Measurements from ENCODE around the gene WDR90. TPM values are rescaled to one million over a fixed set of nuclear protein-coding genes. Genes with fewer than 3 reads are reported as not detected.

WDR90 gene
- 100 to 1,000 TPM in 1 of 2 donors, 10 to 100 TPM in 1; 49.7 to 130 TPM for total RNA-seq

GRCh38 chr16:648781-649589, at the start of gene WDR90:
WDR90 (plus strand) TSS chr16:649365; CDS start chr16:649417, 52 bp downstream.
- peak; percentile 93 to 96 for ATAC-seq
- H3K36me3 Mint-ChIP-seq, result no peaks in the 10 kb centered on the region

GRCh38 chr16:600781-601180, 48.4 kb upstream of the WDR90 start:
- Mint-ChIP-seq H3K27ac (no peak overlapping the region), H3K4me3 (no peak overlapping the region), H3K9me3 (no peaks in the 10 kb centered on the region), H3K36me3 (no peaks in the 10 kb centered on the region), H3K27me3 (no peaks in the 10 kb centered on the region), H3K4me1 (ENCODE audit: low read depth in 2 of 2) (peaks cover 9 to 19% of the 10 kb centered on the region in 2 donors)
- DNase-seq (ENCODE audit: low spot score) (no peak), ATAC-seq (no peak)

More at GRCh38 chr16:648781-649589, at the start of gene WDR90:
- Mint-ChIP-seq H3K9me3 (no peaks in the 10 kb centered on the region), H3K4me1 (ENCODE audit: low read depth in 2 of 2) (peaks cover 5% of the 10 kb centered on the region in 2 donors), H3K27me3 (no peaks in the 10 kb centered on the region), H3K27ac (peak within 1 kb of the TSS; percentile 28 to 61), H3K4me3 (peak within 1 kb of the TSS; percentile 67)
- peak; percentile 95 for DNase-seq (ENCODE audit: low spot score)

GRCh38 chr16:603933-604332, 45.2 kb upstream of the WDR90 start:
- no peaks in the 10 kb centered on the region for H3K9me3 Mint-ChIP-seq
- no peak for DNase-seq (ENCODE audit: low spot score)
- ATAC-seq, result no peak
- no peak overlapping the region for H3K27ac Mint-ChIP-seq
- H3K4me3 Mint-ChIP-seq, result no peak overlapping the region
- H3K36me3 Mint-ChIP-seq, result no peaks in the 10 kb centered on the region
- no peaks in the 10 kb centered on the region for H3K27me3 Mint-ChIP-seq
- peaks cover 9 to 12% of the 10 kb centered on the region in 2 donors for H3K4me1 Mint-ChIP-seq (ENCODE audit: low read depth in 2 of 2)

- ATAC-seq, result no peak
- H3K4me1 Mint-ChIP-seq (ENCODE audit: low read depth in 2 of 2), result peaks cover 13 to 17% of the 10 kb centered on the region in 2 donors
- DNase-seq (ENCODE audit: low spot score), result no peak
- H3K27ac Mint-ChIP-seq, result no peak overlapping the region
- no peaks in the 10 kb centered on the region for H3K27me3 Mint-ChIP-seq
- H3K36me3 Mint-ChIP-seq, result no peaks in the 10 kb centered on the region
- H3K4me3 Mint-ChIP-seq, result no peak overlapping the region
- H3K9me3 Mint-ChIP-seq, result no peaks in the 10 kb centered on the region
Observed at GRCh38 chr16:606656-607307, 42.4 kb upstream of the WDR90 start.

- Mint-ChIP-seq H3K36me3 (no peaks in the 10 kb centered on the region), H3K9me3 (no peaks in the 10 kb centered on the region), H3K4me3 (no peak overlapping the region), H3K27me3 (no peaks in the 10 kb centered on the region), H3K27ac (peak overlapping the region in 1 of 2 donors; percentile 69), H3K4me1 (ENCODE audit: low read depth in 2 of 2) (peaks cover 8 to 12% of the 10 kb centered on the region in 2 donors)
- ATAC-seq (no peak), DNase-seq (ENCODE audit: low spot score) (no peak)
Observed at GRCh38 chr16:608019-608418, 41.1 kb upstream of the WDR90 start.

GRCh38 chr16:609316-609715, 39.8 kb upstream of the WDR90 start:
- H3K4me1 Mint-ChIP-seq (ENCODE audit: low read depth in 2 of 2), result peaks cover 4 to 9% of the 10 kb centered on the region in 2 donors
- H3K36me3 Mint-ChIP-seq, result no peaks in the 10 kb centered on the region
- ATAC-seq (no peak), DNase-seq (ENCODE audit: low spot score) (no peak)
- no peaks in the 10 kb centered on the region for H3K27me3 Mint-ChIP-seq
- peak overlapping the region in 1 of 2 donors; percentile 60 for H3K27ac Mint-ChIP-seq
- H3K4me3 Mint-ChIP-seq, result no peak overlapping the region
- no peaks in the 10 kb centered on the region for H3K9me3 Mint-ChIP-seq

GRCh38 chr16:609984-610383, 39.2 kb upstream of the WDR90 start:
- Mint-ChIP-seq H3K27ac (no peak overlapping the region), H3K27me3 (no peaks in the 10 kb centered on the region), H3K36me3 (no peaks in the 10 kb centered on the region), H3K4me1 (ENCODE audit: low read depth in 2 of 2) (peaks cover 4 to 14% of the 10 kb centered on the region in 2 donors), H3K9me3 (no peaks in the 10 kb centered on the region), H3K4me3 (no peak overlapping the region)
- no peak for DNase-seq (ENCODE audit: low spot score)
- no peak for ATAC-seq

GRCh38 chr16:610513-611381, 38.4 kb upstream of the WDR90 start:
- ATAC-seq (peak; percentile 75 to 76), DNase-seq (ENCODE audit: low spot score) (no peak)
- Mint-ChIP-seq H3K27me3 (no peaks in the 10 kb centered on the region), H3K36me3 (no peaks in the 10 kb centered on the region), H3K4me1 (ENCODE audit: low read depth in 2 of 2) (peaks cover 4 to 10% of the 10 kb centered on the region in 2 donors), H3K9me3 (no peaks in the 10 kb centered on the region), H3K4me3 (no peak overlapping the region), H3K27ac (no peak overlapping the region)

GRCh38 chr16:615122-615521, 34.0 kb upstream of the WDR90 start:
- H3K27ac Mint-ChIP-seq, result no peak overlapping the region
- H3K4me1 Mint-ChIP-seq (ENCODE audit: low read depth in 2 of 2), result peaks cover 4 to 13% of the 10 kb centered on the region in 2 donors
- H3K27me3 Mint-ChIP-seq, result no peaks in the 10 kb centered on the region
- DNase-seq (ENCODE audit: low spot score), result no peak
- no peaks in the 10 kb centered on the region for H3K9me3 Mint-ChIP-seq
- no peak for ATAC-seq
- no peak overlapping the region for H3K4me3 Mint-ChIP-seq
- no peaks in the 10 kb centered on the region for H3K36me3 Mint-ChIP-seq

- H3K27me3 Mint-ChIP-seq, result no peaks in the 10 kb centered on the region
- DNase-seq (ENCODE audit: low spot score) (no peak), ATAC-seq (no peak)
- no peaks in the 10 kb centered on the region for H3K36me3 Mint-ChIP-seq
- H3K4me3 Mint-ChIP-seq, result no peak overlapping the region
- H3K27ac Mint-ChIP-seq, result no peak overlapping the region
- no peaks in the 10 kb centered on the region for H3K9me3 Mint-ChIP-seq
- peaks cover 0 to 8% of the 10 kb centered on the region in 2 donors for H3K4me1 Mint-ChIP-seq (ENCODE audit: low read depth in 2 of 2)
Observed at GRCh38 chr16:616733-617586, 32.2 kb upstream of the WDR90 start.

GRCh38 chr16:617855-618254, 31.3 kb upstream of the WDR90 start:
- ATAC-seq (no peak), DNase-seq (ENCODE audit: low spot score) (no peak)
- Mint-ChIP-seq H3K4me3 (no peak overlapping the region), H3K36me3 (no peaks in the 10 kb centered on the region), H3K27me3 (no peaks in the 10 kb centered on the region), H3K9me3 (no peaks in the 10 kb centered on the region), H3K27ac (no peak overlapping the region), H3K4me1 (ENCODE audit: low read depth in 2 of 2) (peaks cover 0 to 8% of the 10 kb centered on the region in 2 donors)

GRCh38 chr16:619476-620100, 29.6 kb upstream of the WDR90 start:
- no peak for DNase-seq (ENCODE audit: low spot score)
- Mint-ChIP-seq H3K27ac (no peak overlapping the region), H3K9me3 (no peaks in the 10 kb centered on the region), H3K27me3 (no peaks in the 10 kb centered on the region), H3K4me3 (no peak overlapping the region), H3K4me1 (ENCODE audit: low read depth in 2 of 2) (peaks cover 0 to 7% of the 10 kb centered on the region in 2 donors), H3K36me3 (no peaks in the 10 kb centered on the region)
- ATAC-seq, result no peak
